Esophagus muscularis mucosa (tissue), 4 donors: ENCODE measurements around the gene TBP.

ENCODE experiments used
- CTCF ChIP-seq, 3 experiments: fragments of 200-600 bp in 2 of 3; fragments of 450-650 bp in 1 of 3; sonication (generic) in 2 of 3; IDR thresholded peaks; one replicate each; pipeline ENCODE4 v1.5.1; 2017 to 2019; ENCODE audit warnings: antibody characterized with exemption in 3 of 3, mild to moderate bottlenecking in 2 of 3, moderate library complexity in 1 of 3
- EP300 ChIP-seq: sonication (generic); formaldehyde crosslinking; IDR thresholded peaks from one replicate; pipeline ENCODE4 v1.6.1; 2017; ENCODE audit warnings: antibody characterized with exemption
- POLR2A ChIP-seq: fragments of 450-650 bp; IDR thresholded peaks from one replicate; pipeline ENCODE4 v1.6.1; 2017; ENCODE audit warnings: antibody characterized with exemption, moderate library complexity, mild to moderate bottlenecking, low read depth
- POLR2AphosphoS5 ChIP-seq, 2 donors: sonication (generic); formaldehyde crosslinking; IDR thresholded peaks; one replicate each; pipeline ENCODE4 v1.6.1; 2017; ENCODE audit warnings: antibody characterized with exemption in 2 of 2

- TF ChIP-seq POLR2A = no peak
- TF ChIP-seq CTCF (IDR thresholded peaks at IDR 0.05) = no peak
- TF ChIP-seq POLR2AphosphoS5 (IDR thresholded peaks at IDR 0.05) = no peak
- TF ChIP-seq EP300 = no peak
Measured at GRCh38 chr6:170590725-170591124, 36.6 kb downstream of the TBP start.
